GM23248 (cell line): Measurements from ENCODE around the gene DEFB129.

ENCODE experiments used
- EZH2 ChIP-seq: fragments of 200-600 bp; sonication (generic); IDR thresholded peaks from 2 replicates; pipeline ENCODE4 v1.6.1; 2018; ENCODE audit warnings: antibody characterized with exemption, mild to moderate bottlenecking; ENCODE audit not compliant: insufficient read depth, poor library complexity, severe bottlenecking
- EZH2phosphoT487 ChIP-seq: fragments of 200-600 bp; sonication (generic); IDR thresholded peaks from 2 replicates; pipeline ENCODE4 v1.6.1; 2018; ENCODE audit warnings: antibody characterized with exemption, moderate library complexity, mild to moderate bottlenecking, low read depth; ENCODE audit not compliant: insufficient read depth

DNA sequence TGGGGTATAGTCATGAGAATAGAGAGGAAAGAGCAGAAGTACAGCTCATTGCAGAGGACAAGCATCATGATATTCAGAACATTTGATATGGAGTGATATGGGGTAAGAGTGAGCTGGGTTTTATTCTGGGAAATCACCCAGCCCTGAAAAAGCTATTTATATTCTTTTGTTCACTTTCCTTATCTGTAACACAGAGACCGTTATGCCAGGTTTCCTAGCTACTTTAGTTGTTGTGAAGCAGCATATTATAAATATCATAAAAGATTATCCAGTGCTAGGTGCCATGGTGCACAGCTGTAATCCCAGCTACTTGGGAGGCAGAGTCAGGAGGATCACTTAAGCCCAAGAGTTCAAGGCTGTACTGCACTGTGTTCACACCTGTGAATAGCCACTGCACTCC, 9.8 kb upstream of the DEFB129 start:
- TF ChIP-seq EZH2phosphoT487: no peak
- TF ChIP-seq EZH2: no peak
